ENCODE measurements around the gene BCR. TPM values are rescaled to one million over a fixed set of nuclear protein-coding genes. Genes with fewer than 3 reads are reported as not detected.

Gene BCR
- total and polyA plus RNA-seq, 2 of the 13 experiments (the other 11 are each of a cell fraction or from before 2014, with no cell fraction given) = 19.9 to 33.6 TPM

- TF ChIP-seq ZBTB4 (CRISPR knock-in tag; IDR thresholded peaks at IDR 0.05; ENCODE audit: borderline replicate concordance) (no peak), EZH2 (conservative IDR thresholded peaks at IDR 0.05; ENCODE audit: low read depth, low read length) (no peak), RFXAP (CRISPR knock-in tag; IDR thresholded peaks at IDR 0.05; ENCODE audit: borderline replicate concordance) (no peak), CREB1 (IDR thresholded peaks at IDR 0.05) (no peak), CREB1 (CRISPR knock-in tag; IDR thresholded peaks at IDR 0.05) (no peak), SAP130 (CRISPR knock-in tag; IDR thresholded peaks at IDR 0.05; ENCODE audit: low read depth) (no peak), CREM (IDR thresholded peaks at IDR 0.05) (no peak), CREM (CRISPR knock-in tag; IDR thresholded peaks at IDR 0.05) (no peak)
These were observed 48.2 kb downstream of the BCR start (continued) for GRCh38 chr22:23228503-23228902.

GRCh38 chr22:23229646-23230045, 49.3 kb downstream of the BCR start:
- Histone ChIP-seq H3K9me3 (ENCODE audit: low read length) (no peaks in the 10 kb centered on the region), H2AFZ (ENCODE audit: low read length) (no peak overlapping the region), H4K20me1 (ENCODE audit: insufficient read depth, low read length) (peaks cover 5% of the 10 kb centered on the region; the same call in 1 of the 2 replicates), H3K27me3 (ENCODE audit: control insufficient read depth in 1 of 2, insufficient read depth in 2 of 2, low read length in 2 of 2) (no peaks in the 10 kb centered on the region), H3K79me2 (ENCODE audit: insufficient read depth, low read length) (peaks cover 88% of the 10 kb centered on the region), H3K4me3 (replicated peaks in 1 of 3; ENCODE audit: insufficient read depth in 1 of 3, low read depth in 2 of 3, low read length in 3 of 3) (no peak overlapping the region), H3K36me3 (replicated peaks in 1 of 2; ENCODE audit: control insufficient read depth in 1 of 2, insufficient read depth in 2 of 2, low read length in 2 of 2) (peaks cover 0 to 12% of the 10 kb centered on the region in 2 experiments; a peak in 4 of 5 replicates), H3K4me1 (ENCODE audit: insufficient read depth, low read length) (peaks cover 28% of the 10 kb centered on the region), H3K4me2 (ENCODE audit: low read depth, low read length) (no peak overlapping the region), H3K27ac (ENCODE audit: extremely low read length, insufficient read depth, low read length) (no peak overlapping the region), H3K9ac (ENCODE audit: insufficient read depth, low read depth, low read length) (no peak overlapping the region)
- BruUV-seq (replicated peaks) = no TSS peak
- DNase-seq (ENCODE audit: low spot score) (no peak), FAIRE-seq (no peak), ATAC-seq (no peak)
- CTCF ChIA-PET (ENCODE audit: low intra/inter-chr PET ratio, low total read pairs) = no interaction called here
- in situ Hi-C loops (cut with HindIII; ENCODE audit: extremely low pct_ligation_motif_present, low pct_unique_long_range_greater_than_20kb) = no loop called here
- WGBS (ENCODE audit: low lambda C conversion rate) = 93% methylated on average over 4 of the region's 4 CpGs
- POLR2A ChIA-PET = no interaction called here
- intact Hi-C loops (cut with micrococcal nuclease; ENCODE audit: unreplicated experiment) = no loop called here
- no peak for TF ChIP-seq YEATS4 (CRISPR knock-in tag; IDR thresholded peaks at IDR 0.05; ENCODE audit: borderline replicate concordance)
- no peak for TF ChIP-seq RARG (CRISPR knock-in tag; IDR thresholded peaks at IDR 0.05; ENCODE audit: low read depth)
- TF ChIP-seq FUBP1 (CRISPR knock-in tag; IDR thresholded peaks at IDR 0.05; ENCODE audit: borderline replicate concordance) = no peak
- TF ChIP-seq NCOA2 (CRISPR knock-in tag; IDR thresholded peaks at IDR 0.05) = no peak
- TF ChIP-seq SNRNP70 (IDR thresholded peaks at IDR 0.05; ENCODE audit: low read depth, low read length) = no peak
